Stimulated activated CD8-positive, alpha-beta memory T cell treated with anti-CD3 and anti-CD28 coated beads, Interleukin-4, amount 100 ng/mL, for 1 hour (primary cell): Measurements from ENCODE around the gene MS4A14.
"Not testable (repeated sequence)": the region's sequence is repeated elsewhere in the genome, so short reads cannot be mapped to it uniquely, and the experiment has no call there.

Experiments
- DNase-seq, 2 donors: peaks; one replicate each; pipeline ENCODE4 v3.0.0-alpha.2; 2020; ENCODE audit warnings: low read depth in 2 of 2, low spot score in 1 of 2

The MS4A14 gene, protein sequence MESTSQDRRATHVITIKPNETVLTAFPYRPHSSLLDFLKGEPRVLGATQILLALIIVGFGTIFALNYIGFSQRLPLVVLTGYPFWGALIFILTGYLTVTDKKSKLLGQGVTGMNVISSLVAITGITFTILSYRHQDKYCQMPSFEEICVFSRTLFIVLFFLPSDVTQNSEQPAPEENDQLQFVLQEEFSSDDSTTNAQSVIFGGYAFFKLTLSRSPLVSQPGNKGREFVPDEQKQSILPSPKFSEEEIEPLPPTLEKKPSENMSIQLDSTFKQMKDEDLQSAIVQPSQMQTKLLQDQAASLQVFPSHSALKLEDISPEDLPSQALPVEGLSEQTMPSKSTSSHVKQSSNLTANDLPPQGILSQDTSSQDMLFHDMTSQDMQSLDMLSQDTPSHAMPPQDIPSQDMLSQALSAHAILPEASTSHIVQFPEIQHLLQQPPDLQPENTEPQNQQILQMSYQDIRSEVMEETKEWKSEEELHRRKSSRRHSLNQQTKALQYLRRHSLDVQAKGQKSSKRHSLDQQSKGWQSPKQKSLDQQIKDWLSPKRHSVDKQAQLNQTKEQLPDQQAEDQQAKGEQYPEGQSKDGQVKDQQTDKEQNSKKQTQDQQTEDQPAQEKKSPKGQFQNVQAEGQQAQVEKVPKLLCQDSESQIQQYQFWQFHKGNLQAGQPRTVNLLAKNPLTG

DNA sequence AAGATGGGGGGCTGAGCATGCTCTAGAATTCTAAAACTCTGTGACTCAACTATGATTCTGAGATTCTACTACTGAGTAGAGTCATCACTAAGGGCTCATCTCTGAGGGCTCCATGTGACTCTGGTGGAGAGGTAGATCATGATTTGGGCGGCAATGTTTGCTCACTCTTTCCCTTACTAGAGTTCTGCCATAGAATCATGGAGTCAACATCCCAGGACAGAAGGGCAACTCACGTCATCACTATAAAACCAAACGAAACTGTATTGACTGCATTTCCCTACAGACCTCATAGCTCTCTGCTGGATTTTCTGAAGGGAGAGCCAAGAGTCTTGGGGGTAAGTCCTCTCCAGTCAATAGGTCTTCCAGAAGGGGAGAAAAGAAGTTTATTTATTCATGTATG, at the start of gene MS4A14:
MS4A14 (plus strand) TSS at position 78 of the 400 bp plus-strand sequence; CDS start at position 198, 120 bp downstream.
- DNase-seq = no peak

DNA sequence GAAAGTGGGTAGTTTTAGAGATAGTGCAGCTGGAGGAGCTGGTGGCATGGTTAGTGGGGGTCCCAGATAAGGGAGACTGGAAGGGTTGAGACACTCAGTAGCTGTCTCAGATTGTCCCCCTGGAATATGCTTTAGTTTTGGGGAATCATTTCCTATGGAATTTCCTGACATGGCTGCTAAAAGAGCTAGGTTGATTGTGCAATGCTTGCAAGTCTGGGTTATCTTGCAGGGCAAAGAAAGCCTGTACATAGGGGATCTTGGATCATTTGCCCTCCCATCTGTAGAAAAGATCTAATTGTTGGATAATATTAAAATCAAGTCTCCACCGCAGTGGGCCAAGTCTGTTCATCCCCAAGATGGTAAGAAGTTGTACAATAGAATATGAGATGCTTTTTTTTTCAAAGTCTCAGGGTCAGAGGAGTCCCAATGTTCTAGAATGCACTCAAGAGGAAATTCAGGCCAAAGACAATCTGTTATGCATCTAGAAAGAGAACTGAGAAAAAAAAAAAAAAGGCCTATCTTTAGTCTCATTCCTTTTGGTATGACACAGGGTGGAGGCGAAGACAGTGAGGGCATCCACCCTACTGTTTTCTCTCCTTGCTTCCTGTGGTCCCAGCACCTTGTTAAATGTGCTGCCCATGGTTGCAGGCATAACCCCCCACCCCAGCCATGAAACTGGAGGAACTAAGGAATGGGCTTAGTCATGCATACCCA, 49.0 kb upstream of the MS4A14 start:
- DNase-seq = no peak

DNA sequence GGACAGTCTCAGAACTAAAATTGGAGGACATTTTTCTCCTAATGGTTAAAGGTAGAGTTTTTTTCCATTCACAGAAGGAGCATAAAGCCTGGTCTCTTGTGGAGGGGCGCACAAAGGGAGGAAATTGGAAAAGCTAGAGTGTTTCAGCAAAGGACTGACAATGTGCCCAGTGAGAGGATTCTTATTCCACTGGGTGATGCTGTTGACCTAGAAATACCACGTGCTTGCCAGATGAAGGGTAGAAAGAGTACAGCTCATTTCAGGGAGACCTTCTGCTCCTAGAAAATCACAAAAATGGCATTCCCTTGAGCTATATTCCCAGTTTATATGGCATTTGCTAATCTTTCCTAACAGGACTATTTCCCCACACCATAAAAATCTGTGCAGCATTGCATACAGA, 48.1 kb upstream of the MS4A14 start:
- DNase-seq = no peak

DNA sequence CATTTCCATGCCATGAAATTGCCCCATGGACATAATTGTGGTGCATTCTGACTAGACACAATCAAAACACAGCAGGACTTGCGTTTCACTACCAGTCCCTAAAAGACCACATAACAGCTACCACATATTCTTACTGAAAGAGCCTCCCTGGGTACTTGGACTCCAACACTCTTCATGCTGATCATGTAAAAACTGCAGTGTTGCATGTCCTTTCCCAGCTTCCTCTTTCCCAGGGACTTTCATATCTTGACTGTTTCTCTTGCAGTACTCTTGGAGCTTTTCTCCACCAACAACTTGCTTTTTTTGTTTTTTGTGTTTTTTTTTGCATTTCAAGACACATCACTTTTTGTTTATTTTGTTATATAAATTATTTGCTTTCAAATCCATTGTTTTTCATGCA, 46.3 kb upstream of the MS4A14 start:
- no peak for DNase-seq

DNA sequence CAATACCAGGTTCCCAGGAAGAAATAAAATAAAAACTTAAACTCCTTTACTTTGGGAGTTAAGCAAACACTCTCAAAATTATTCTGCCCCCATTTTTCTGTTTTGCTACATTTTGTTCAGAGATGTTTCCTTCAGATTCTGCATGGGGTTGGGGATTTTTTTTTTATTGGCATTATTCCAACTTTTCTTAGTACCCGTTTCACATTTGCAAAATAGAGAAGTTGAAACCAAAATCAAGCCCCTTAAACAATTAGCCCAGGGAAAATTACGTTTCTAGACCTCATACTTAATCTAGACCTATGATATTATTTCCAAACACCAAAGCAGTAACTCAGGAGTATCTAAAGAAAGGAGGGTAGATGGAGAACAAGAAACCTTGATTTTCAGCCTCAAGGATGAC, 38.5 kb upstream of the MS4A14 start:
- no peak for DNase-seq

DNA sequence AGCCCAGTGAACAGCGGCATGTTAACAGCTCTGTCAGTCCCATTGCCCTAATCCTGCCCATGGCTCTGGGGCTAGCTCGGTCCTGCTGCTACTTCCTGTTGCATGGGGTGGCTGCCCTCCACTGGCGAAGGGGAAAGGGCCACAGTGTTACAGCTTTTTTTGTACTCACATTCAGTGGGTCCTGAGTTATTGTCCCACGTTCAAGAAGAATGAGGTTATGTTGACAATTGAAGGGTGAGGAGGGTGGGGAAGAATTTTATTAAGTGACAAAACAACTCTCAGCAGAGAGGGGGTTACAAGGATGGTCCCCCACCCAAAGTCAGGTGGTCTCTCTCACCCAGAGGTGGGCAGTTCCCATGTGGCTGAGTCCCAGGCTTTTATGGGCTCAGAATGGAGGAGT, 35.6 kb upstream of the MS4A14 start:
- DNase-seq = no peak

DNA sequence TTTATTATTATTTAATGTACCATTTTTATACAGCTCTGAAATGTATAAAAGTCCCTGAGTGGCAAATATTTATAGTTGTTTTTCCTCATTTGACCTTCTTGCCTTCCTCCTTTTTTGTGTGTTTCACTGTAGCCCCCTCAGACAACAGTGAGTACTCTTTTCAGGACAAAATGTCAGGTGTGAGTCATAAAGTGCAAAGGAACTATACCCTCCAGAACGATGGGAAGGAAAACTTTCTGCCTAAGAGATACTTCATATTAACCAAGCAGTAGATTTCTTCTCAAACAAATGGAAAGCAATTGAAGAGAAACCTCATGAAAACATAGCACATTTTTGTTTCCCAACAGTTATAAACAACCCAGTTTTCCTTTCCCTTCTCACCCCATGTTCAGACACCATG, 34.0 kb upstream of the MS4A14 start:
- no peak for DNase-seq

DNA sequence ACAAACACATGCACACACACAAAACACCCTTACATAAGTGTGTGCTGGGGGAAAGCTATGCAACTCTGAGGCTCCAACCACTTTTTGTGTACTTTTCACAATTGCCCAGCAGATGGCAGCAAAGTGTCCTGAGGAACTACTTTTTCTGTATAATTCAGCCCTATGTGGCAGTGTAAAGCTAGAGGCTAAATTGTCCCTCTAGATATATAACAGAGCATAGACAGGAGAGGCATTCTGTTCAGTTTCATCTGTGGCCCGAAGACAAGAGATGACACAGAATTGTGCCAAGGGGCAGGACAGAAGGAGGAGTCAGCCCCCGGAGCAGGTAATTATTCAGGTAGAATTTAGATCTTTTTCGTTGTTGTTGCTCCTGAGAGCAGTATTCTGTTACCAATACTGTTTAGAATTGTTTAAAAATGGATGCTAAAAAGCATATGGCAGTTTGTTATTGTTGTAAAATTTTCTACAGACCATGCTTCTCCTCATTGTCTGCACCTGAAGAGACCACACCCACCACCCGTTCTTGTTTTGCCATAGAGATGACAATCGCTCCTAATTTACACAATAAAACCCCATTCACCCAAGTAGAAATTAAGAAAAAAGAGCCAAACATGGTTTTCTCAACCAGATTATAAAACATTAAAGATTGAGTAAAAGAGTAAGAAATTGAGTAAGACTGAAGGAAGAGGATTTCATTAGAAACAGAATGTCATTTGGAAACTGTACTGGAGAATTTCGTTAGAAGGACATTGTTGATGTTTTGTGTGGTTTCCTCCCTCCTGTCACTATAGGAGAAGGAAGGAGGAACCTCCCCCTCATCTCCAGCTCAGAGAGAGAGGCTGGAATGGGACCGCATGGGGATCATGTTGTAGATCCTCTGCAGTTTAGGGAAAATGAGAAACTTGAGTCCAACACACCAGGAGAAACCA, 32.5 kb upstream of the MS4A14 start:
- peak; percentile 5 to 12 for DNase-seq

DNA sequence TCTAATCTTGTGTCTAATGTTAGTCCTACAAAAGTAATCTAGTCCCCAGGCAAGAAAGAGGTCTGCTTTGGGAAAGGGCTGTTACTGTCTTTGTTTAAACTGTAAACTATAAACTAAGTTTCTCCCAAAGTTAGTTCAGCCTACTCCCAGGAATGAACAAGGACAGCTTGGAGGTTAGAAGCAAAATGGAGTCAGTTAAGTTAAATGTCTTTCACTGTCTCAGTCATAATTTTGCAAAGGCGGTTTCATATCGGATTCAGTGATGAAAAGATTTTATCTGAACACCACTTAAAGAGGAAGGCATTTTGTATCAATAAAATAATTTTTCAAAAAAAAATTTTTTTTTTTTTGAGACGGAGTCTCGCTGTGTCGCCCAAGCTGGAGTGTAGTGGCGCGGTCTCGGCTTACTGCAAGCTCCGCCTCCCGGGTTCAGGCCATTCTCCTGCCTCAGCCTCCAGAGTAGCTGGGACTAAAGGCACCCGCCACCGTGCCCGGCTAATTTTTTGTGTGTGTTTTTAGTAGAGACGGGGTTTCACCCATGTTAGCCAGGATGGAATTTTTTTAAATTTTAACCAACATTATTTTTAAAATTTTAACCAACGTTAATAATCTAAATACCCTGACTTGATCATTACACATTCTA, 29.9 kb upstream of the MS4A14 start:
- not testable (repeated sequence) for DNase-seq

DNA sequence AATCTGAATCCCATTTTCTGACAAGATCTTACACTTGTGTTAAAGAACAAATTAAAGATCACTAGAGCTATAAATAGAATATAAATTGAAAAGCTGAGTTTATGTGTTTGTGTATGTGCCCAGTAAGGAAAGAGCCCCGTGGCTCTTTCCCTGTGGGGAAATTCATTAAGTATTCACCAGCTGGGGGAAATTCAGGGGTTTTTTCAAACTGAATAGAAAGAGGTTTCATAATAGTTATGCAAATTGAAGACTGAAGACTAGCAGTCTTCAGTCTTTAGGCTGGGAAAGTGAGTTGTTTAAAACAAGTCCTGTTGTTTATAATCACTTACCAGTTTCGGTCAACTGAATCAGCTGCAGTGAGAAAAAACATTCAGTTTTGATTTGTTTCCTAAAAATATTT, 29.2 kb upstream of the MS4A14 start:
- no peak for DNase-seq

DNA sequence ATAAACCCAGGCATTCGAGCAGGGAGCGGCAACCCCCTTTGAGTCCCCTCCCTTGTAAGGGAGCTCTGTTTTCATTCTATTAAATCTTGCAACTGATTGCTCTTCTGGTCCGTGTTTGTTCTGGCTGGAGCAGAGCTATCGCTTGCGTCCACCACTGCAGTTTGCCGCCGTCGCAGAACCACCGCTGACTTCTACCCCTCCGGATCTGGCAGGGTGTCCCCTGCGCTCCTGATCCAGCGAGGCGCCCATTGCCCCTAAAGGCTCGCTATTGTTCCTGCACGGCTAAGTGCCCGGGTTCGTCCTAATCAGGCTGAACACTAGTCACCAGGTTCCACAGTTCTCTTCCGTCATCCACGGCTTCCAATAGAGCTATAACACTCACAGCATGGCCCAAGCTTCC, 28.4 kb upstream of the MS4A14 start:
- DNase-seq = no peak

DNA sequence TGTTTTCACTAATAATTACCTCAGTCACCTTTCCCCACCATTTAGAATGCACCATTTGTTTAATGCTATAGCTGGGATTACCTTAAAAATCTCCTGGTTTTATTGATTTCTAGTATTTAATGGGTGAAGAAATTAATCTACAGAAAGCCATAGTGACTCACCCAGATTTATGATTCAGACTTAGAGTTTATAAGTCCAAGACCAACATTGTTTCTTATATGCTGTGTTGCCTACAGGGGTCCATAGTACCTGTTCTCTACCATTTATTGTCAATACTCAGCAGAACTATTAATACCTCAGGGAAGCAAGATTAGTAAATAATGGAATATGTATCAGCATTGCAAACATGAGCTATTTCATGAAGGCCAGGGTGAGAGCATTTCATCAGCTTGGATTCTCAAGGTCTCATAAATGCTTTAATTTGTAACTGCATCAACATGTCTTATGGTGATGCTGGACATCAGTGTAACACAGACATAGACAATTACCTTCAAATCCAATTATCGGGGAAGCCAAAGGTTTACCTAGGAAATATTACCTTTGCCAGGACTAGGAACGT, 25.9 kb upstream of the MS4A14 start:
- no peak for DNase-seq

DNA sequence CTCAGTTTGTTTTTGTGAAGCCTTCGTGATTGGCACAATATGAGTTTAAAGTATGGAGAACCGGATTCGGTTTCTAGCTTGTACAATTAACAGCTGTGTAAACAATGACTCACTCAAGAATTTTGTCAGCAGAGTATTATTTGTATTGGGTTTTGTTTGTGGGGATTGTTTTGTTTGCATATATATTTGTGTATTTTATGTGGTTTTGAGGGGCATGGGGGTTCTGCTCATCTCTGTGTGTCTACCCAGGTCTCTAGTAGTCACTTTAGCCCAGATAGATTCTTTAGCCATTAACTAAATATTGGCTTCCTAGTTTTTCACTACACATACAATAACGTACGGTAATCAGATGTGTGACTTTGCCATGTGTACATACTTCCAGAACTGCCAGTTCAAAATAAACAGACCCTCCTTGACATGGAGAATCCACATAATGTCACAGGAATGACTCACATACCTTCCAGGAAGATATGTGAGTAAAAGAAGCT, 25.4 kb upstream of the MS4A14 start:
- no peak for DNase-seq

DNA sequence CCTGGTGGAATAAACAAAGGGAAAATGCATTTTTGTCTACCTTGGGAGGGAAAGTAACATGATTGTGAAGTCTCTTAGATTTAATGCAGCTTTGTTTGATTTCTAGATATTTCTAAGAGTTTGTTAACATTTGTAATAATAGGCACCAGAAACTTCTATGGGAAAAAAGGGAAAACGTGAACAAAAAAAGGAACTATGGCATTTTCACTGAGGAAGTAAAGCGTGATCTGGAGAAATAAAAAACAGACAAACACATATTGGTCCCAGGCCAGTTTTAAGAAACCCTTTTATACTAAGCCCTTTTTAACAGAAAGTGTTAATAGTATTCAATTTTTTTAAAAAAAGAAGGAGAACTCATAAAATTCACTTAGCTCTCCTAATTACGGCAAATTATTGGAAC, 24.9 kb upstream of the MS4A14 start:
- DNase-seq = no peak

DNA sequence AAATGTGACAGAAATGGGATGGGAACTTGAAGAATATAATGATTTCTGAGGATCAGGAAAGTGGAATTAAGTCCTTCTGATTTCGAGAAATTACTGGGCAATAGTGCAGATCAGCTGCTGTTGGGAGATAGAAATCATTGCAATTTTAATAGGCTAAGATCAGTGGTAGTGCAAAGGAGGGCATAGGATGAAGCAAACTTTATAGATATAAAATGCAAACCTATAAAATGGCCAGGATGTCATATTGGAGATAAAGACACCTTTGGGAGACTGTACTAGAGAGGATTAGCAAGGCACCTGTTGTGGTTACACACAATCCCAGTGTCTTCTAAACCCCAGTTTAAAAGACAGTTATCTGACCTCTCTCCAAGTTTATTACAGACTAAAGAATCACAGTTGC, 24.4 kb upstream of the MS4A14 start:
- no peak for DNase-seq

DNA sequence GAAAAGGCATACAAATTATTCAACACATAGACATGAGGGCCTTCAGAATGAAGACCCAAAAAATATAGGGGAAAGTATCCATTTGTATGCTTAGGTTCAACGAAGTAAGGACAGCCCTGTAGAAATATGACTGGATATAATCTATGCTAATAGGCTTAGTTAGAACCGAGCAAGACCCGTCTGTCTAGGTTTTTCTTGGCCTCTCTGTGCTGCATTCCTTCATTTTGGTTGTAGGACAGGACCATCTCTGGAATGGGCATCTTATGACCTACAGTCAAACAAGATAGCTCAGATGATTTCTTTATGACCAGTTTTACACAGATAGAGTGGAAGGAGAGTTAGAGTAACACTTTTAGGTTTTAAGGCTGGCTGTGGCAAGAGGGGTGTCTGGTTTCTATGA, 23.5 kb upstream of the MS4A14 start:
- DNase-seq = no peak

DNA sequence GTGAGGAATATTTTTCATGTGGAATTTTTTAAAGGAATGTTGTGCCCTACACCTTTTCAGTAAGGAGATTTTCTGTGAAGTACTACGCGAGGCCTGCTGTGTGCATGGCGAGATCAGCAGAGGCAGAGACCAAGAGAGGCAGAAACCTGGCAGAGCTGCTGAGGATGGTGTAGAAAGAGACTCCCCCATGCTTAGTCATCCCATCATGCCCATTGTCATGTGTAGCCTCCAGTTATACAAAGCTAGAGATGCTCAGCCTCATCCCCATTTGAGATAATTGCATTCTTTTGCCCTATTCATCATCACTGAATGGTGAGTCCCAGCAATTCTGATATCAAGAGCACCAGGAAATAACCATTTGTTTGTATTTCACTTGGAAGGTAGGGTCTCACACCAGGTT, 20.9 kb upstream of the MS4A14 start:
- no peak for DNase-seq

DNA sequence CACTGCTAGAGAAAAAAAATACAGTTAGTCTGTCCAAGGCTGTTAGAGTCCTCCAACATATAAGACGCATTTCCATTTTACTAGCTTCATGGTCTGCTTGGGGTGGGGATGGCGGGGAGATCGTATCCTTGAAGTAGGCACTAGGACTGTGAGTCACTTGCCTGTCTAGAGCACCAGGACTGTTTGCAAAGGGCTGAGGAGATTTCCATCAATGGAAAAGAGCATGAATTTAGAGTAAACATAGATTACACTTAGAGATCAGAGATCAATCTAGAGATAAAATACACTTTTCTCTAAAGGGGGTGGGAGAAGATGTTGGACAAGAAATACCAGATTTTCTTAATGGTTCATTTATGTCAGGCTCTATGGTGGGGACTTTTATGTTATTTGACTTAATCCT, 19.7 kb upstream of the MS4A14 start:
- no peak for DNase-seq

DNA sequence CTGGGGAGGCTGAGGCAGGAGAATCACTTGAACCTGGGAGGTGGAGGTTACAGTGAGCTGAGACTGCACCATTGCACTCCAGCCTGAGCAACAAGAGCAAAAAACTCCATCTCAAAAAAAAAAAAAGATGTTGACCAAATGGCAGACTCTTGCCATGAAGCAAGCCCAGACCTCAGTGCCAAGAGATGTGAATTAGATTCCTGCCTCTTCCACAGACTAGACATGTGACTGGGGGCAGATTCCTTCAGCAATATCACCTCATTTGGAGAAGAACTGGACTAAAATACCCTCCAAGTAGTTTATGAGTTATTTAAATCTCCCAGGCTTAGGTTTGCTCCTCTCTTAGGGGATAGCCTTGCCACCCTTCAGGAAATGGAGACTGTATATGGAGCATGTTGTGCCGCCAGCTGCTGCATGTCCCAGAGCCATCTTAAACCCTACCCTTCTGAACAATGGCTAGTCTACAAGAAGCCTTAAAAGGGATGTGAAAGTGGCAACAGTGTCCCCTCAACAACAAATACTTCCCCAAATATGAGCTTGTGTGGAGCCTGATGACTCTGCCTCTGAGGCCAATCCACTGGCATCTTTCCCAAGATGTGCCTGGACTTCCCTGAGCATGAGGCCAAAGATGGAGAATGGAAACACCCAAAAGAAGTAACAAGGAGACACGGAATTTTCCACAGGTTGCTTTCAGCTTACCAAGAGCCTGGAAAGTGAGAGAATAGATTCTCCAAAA, 18.7 kb upstream of the MS4A14 start:
- DNase-seq = no peak
